Measurements from ENCODE around the gene DCDC2C.

The DCDC2C gene

GRCh38 chr2:3738454-3738853, 35.1 kb downstream of the DCDC2C start:
- no peaks in the 10 kb centered on the region for H3K36me3 Mint-ChIP-seq
- H3K27me3 Mint-ChIP-seq = peaks cover 14% of the 10 kb centered on the region
- no peak overlapping the region for H3K27ac Mint-ChIP-seq
- DNase-seq (ENCODE audit: low spot score in 2 of 2) (no peak), ATAC-seq (ENCODE audit: low read depth) (no peak)
- H3K4me1 Mint-ChIP-seq = no peaks in the 10 kb centered on the region
- no peak overlapping the region for H3K4me3 Mint-ChIP-seq
- no peaks in the 10 kb centered on the region for H3K9me3 Mint-ChIP-seq

- Mint-ChIP-seq H3K27ac (no peak overlapping the region), H3K27me3 (peaks cover 15% of the 10 kb centered on the region), H3K9me3 (no peaks in the 10 kb centered on the region), H3K36me3 (no peaks in the 10 kb centered on the region), H3K4me3 (no peak overlapping the region), H3K4me1 (no peaks in the 10 kb centered on the region)
- ATAC-seq (ENCODE audit: low read depth) (no peak), DNase-seq (ENCODE audit: low spot score in 2 of 2) (no peak)
These were observed 35.9 kb downstream of the DCDC2C start for GRCh38 chr2:3739313-3739712.

- H3K9me3 Mint-ChIP-seq = no peaks in the 10 kb centered on the region
- H3K4me3 Mint-ChIP-seq = no peak overlapping the region
- H3K27me3 Mint-ChIP-seq = peaks cover 10% of the 10 kb centered on the region
- no peak for DNase-seq (ENCODE audit: low spot score in 2 of 2)
- H3K27ac Mint-ChIP-seq = no peak overlapping the region
- no peak for ATAC-seq (ENCODE audit: low read depth)
- no peaks in the 10 kb centered on the region for H3K36me3 Mint-ChIP-seq
- H3K4me1 Mint-ChIP-seq = no peaks in the 10 kb centered on the region
These were observed 38.0 kb downstream of the DCDC2C start for GRCh38 chr2:3741396-3741795.

- no peak overlapping the region for H3K4me3 Mint-ChIP-seq
- H3K27ac Mint-ChIP-seq = no peak overlapping the region
- H3K36me3 Mint-ChIP-seq = no peaks in the 10 kb centered on the region
- no peak for ATAC-seq (ENCODE audit: low read depth)
- H3K27me3 Mint-ChIP-seq = peaks cover 10% of the 10 kb centered on the region
- no peak for DNase-seq (ENCODE audit: low spot score in 2 of 2)
- no peaks in the 10 kb centered on the region for H3K9me3 Mint-ChIP-seq
- no peaks in the 10 kb centered on the region for H3K4me1 Mint-ChIP-seq
These were observed 38.7 kb downstream of the DCDC2C start for GRCh38 chr2:3741867-3742602.

- H3K4me1 Mint-ChIP-seq = no peaks in the 10 kb centered on the region
- DNase-seq (ENCODE audit: low spot score in 2 of 2) = no peak
- no peaks in the 10 kb centered on the region for H3K36me3 Mint-ChIP-seq
- H3K4me3 Mint-ChIP-seq = no peak overlapping the region
- H3K9me3 Mint-ChIP-seq = no peaks in the 10 kb centered on the region
- no peak overlapping the region for H3K27ac Mint-ChIP-seq
- no peak for ATAC-seq (ENCODE audit: low read depth)
- H3K27me3 Mint-ChIP-seq = peaks cover 13% of the 10 kb centered on the region
These were observed 39.6 kb downstream of the DCDC2C start for GRCh38 chr2:3742743-3743508.

- H3K9me3 Mint-ChIP-seq = no peaks in the 10 kb centered on the region
- H3K27ac Mint-ChIP-seq = no peak overlapping the region
- ATAC-seq (ENCODE audit: low read depth) (no peak), DNase-seq (ENCODE audit: low spot score in 2 of 2) (no peak)
- no peaks in the 10 kb centered on the region for H3K4me1 Mint-ChIP-seq
- H3K4me3 Mint-ChIP-seq = no peak overlapping the region
- H3K27me3 Mint-ChIP-seq = peaks cover 16% of the 10 kb centered on the region
- no peaks in the 10 kb centered on the region for H3K36me3 Mint-ChIP-seq
These were observed 40.7 kb downstream of the DCDC2C start for GRCh38 chr2:3743951-3744555.

- no peak for DNase-seq (ENCODE audit: low spot score in 2 of 2)
- no peaks in the 10 kb centered on the region for H3K36me3 Mint-ChIP-seq
- H3K27me3 Mint-ChIP-seq = peaks cover 22% of the 10 kb centered on the region
- no peaks in the 10 kb centered on the region for H3K4me1 Mint-ChIP-seq
- no peak overlapping the region for H3K27ac Mint-ChIP-seq
- no peak for ATAC-seq (ENCODE audit: low read depth)
- no peaks in the 10 kb centered on the region for H3K9me3 Mint-ChIP-seq
- no peak overlapping the region for H3K4me3 Mint-ChIP-seq
These were observed 42.5 kb downstream of the DCDC2C start for GRCh38 chr2:3745920-3746319.

GRCh38 chr2:3747032-3747654, 43.8 kb downstream of the DCDC2C start:
- peaks cover 22% of the 10 kb centered on the region for H3K27me3 Mint-ChIP-seq
- H3K9me3 Mint-ChIP-seq = no peaks in the 10 kb centered on the region
- no peak overlapping the region for H3K27ac Mint-ChIP-seq
- ATAC-seq (ENCODE audit: low read depth) (no peak), DNase-seq (ENCODE audit: low spot score in 2 of 2) (no peak)
- no peak overlapping the region for H3K4me3 Mint-ChIP-seq
- H3K36me3 Mint-ChIP-seq = no peaks in the 10 kb centered on the region
- H3K4me1 Mint-ChIP-seq = no peaks in the 10 kb centered on the region

GRCh38 chr2:3747826-3748225, 44.5 kb downstream of the DCDC2C start:
- Mint-ChIP-seq H3K27me3 (peaks cover 17% of the 10 kb centered on the region), H3K36me3 (no peaks in the 10 kb centered on the region), H3K4me3 (no peak overlapping the region), H3K27ac (no peak overlapping the region), H3K9me3 (no peaks in the 10 kb centered on the region), H3K4me1 (no peaks in the 10 kb centered on the region)
- DNase-seq (ENCODE audit: low spot score in 2 of 2) (no peak), ATAC-seq (ENCODE audit: low read depth) (no peak)

GRCh38 chr2:3749201-3749600, 45.8 kb downstream of the DCDC2C start:
- Mint-ChIP-seq H3K9me3 (no peaks in the 10 kb centered on the region), H3K27me3 (peaks cover 14% of the 10 kb centered on the region)
- ATAC-seq (ENCODE audit: low read depth) = no peak

GRCh38 chr2:3751251-3751650, 47.9 kb downstream of the DCDC2C start:
- Mint-ChIP-seq H3K9me3 (no peaks in the 10 kb centered on the region), H3K4me3 (no peak overlapping the region), H3K36me3 (no peaks in the 10 kb centered on the region), H3K4me1 (no peaks in the 10 kb centered on the region), H3K27me3 (peaks cover 11% of the 10 kb centered on the region), H3K27ac (no peak overlapping the region)
- DNase-seq (ENCODE audit: low spot score in 2 of 2) (no peak), ATAC-seq (ENCODE audit: low read depth) (no peak)

More at GRCh38 chr2:3749201-3749600, 45.8 kb downstream of the DCDC2C start:
- Mint-ChIP-seq H3K36me3 (no peaks in the 10 kb centered on the region), H3K4me3 (no peak overlapping the region), H3K4me1 (no peaks in the 10 kb centered on the region), H3K27ac (no peak overlapping the region)
- DNase-seq (ENCODE audit: low spot score in 2 of 2) = no peak

GRCh38 chr2:3751806-3752205, 48.4 kb downstream of the DCDC2C start:
- no peak for ATAC-seq (ENCODE audit: low read depth)
- Mint-ChIP-seq H3K4me1 (no peaks in the 10 kb centered on the region), H3K9me3 (no peaks in the 10 kb centered on the region), H3K27me3 (peaks cover 11% of the 10 kb centered on the region), H3K27ac (no peak overlapping the region), H3K36me3 (no peaks in the 10 kb centered on the region), H3K4me3 (no peak overlapping the region)
- DNase-seq (ENCODE audit: low spot score in 2 of 2) = no peak

- Mint-ChIP-seq H3K27ac (no peak overlapping the region), H3K36me3 (no peaks in the 10 kb centered on the region), H3K27me3 (peaks cover 11% of the 10 kb centered on the region), H3K9me3 (no peaks in the 10 kb centered on the region), H3K4me3 (no peak overlapping the region), H3K4me1 (no peaks in the 10 kb centered on the region)
- no peak for ATAC-seq (ENCODE audit: low read depth)
- DNase-seq (ENCODE audit: low spot score in 2 of 2) = no peak
These were observed 49.0 kb downstream of the DCDC2C start for GRCh38 chr2:3752376-3752775.

GRCh38 chr2:3753561-3753960, 50.2 kb downstream of the DCDC2C start:
- DNase-seq (ENCODE audit: low spot score in 2 of 2) (no peak), ATAC-seq (ENCODE audit: low read depth) (no peak)
- Mint-ChIP-seq H3K27ac (no peak overlapping the region), H3K9me3 (no peaks in the 10 kb centered on the region), H3K4me1 (no peaks in the 10 kb centered on the region), H3K4me3 (no peak overlapping the region), H3K27me3 (peaks cover 8% of the 10 kb centered on the region), H3K36me3 (no peaks in the 10 kb centered on the region)
